CD14-positive monocyte (primary cell): Measurements from ENCODE around the gene CES2. TPM values are rescaled to one million over a fixed set of nuclear protein-coding genes. Genes with fewer than 3 reads are reported as not detected.
"Not testable (repeated sequence)": the region's sequence is repeated elsewhere in the genome, so short reads cannot be mapped to it uniquely, and the experiment has no call there.

ENCODE experiments used
- DNase-seq, 3 donors: peaks; one replicate each; pipeline ENCODE4 v3.0.0-alpha.2; 2011 to 2022
- H2AFZ ChIP-seq: 2 replicates; pipeline ENCODE4 v1.6.0; 2012; ENCODE audit warnings: mild to moderate bottlenecking, low read depth, low read length, inconsistent platforms; ENCODE audit not compliant: insufficient read depth, poor library complexity, severe bottlenecking
- H3K27ac ChIP-seq, 2 donors: 1 replicate in 1 of 2; 2 replicates in 1 of 2; pipeline ENCODE4 v1.5.1; 2012 to 2013; ENCODE audit warnings: low read length in 2 of 2, control low read depth in 1 of 2, inconsistent platforms in 1 of 2, low read depth in 1 of 2, mild to moderate bottlenecking in 1 of 2
- H3K27me3 ChIP-seq, 2 donors: one replicate each; pipeline versions ENCODE4 v1.6.0 to v1.6.1; 2011 to 2013; ENCODE audit warnings: low read length in 2 of 2; ENCODE audit not compliant: control insufficient read depth in 2 of 2, insufficient read depth in 2 of 2
- H3K36me3 ChIP-seq, 2 donors: replicated peaks in 1 of 2; 1 replicate in 1 of 2; 2 replicates in 1 of 2; pipeline versions ENCODE4 v1.5.1 to v1.6.1; 2012 to 2013; ENCODE audit warnings: low read length in 2 of 2, control low read depth in 1 of 2, inconsistent platforms in 1 of 2, mild to moderate bottlenecking in 1 of 2; ENCODE audit not compliant: insufficient read depth in 2 of 2, control insufficient read depth in 1 of 2
- H3K4me1 ChIP-seq, 2 donors: 1 replicate in 1 of 2; 2 replicates in 1 of 2; pipeline versions ENCODE4 v1.5.1 to v1.6.1; 2012 to 2013; ENCODE audit warnings: low read length in 2 of 2, control low read depth in 1 of 2, inconsistent platforms in 1 of 2, mild to moderate bottlenecking in 1 of 2, moderate library complexity in 1 of 2; ENCODE audit not compliant: insufficient read depth in 2 of 2, control insufficient read depth in 1 of 2
- H3K4me2 ChIP-seq: replicated peaks from 2 replicates; pipeline ENCODE3; 2012; ENCODE audit warnings: low read length, moderate library complexity, mild to moderate bottlenecking; ENCODE audit not compliant: poor library complexity, severe bottlenecking; ENCODE audit errors: extremely low read depth
- H3K4me3 ChIP-seq, 3 experiments: fragments of 200-600 bp in 1 of 3; sonication (generic) in 1 of 3; replicated peaks in 1 of 3; 1 replicate in 2 of 3; 2 replicates in 1 of 3; pipeline ENCODE4 v1.5.1; 2011 to 2013; ENCODE audit warnings: low read length in 3 of 3, mild to moderate bottlenecking in 3 of 3, control low read depth in 2 of 3, low read depth in 2 of 3, inconsistent platforms in 1 of 3, moderate library complexity in 1 of 3
- H3K79me2 ChIP-seq: 2 replicates; pipeline ENCODE4 v1.6.0; 2012; ENCODE audit warnings: mild to moderate bottlenecking, control low read depth, inconsistent platforms, low read length, moderate library complexity; ENCODE audit not compliant: insufficient read depth
- H3K9ac ChIP-seq: 2 replicates; pipeline ENCODE4 v1.6.0; 2017; ENCODE audit warnings: low read length, mild to moderate bottlenecking; ENCODE audit not compliant: insufficient read depth, poor library complexity, severe bottlenecking
- H3K9me3 ChIP-seq, 2 donors: replicated peaks in 1 of 2; 1 replicate in 1 of 2; 2 replicates in 1 of 2; pipeline versions ENCODE4 v1.5.1 to v1.6.1; 2012 to 2013; ENCODE audit warnings: low read length in 2 of 2, control low read depth in 1 of 2; ENCODE audit not compliant: control insufficient read depth in 1 of 2, insufficient read depth in 1 of 2
- H4K20me1 ChIP-seq: 2 replicates; pipeline ENCODE4 v1.6.0; 2012; ENCODE audit warnings: mild to moderate bottlenecking, low read length, control low read depth, moderate library complexity; ENCODE audit not compliant: insufficient read depth
- H3K27ac Mint-ChIP-seq, 7 donors: one replicate each; pipeline ENCODE4 v1.8.0; 2020; ENCODE audit warnings: mild to moderate bottlenecking in 7 of 7, mixed read lengths in 7 of 7, moderate library complexity in 6 of 7, inconsistent platforms in 2 of 7
- H3K27me3 Mint-ChIP-seq, 3 donors: one replicate each; pipeline ENCODE4 v1.8.0; 2021 to 2022; ENCODE audit warnings: low read depth in 3 of 3, mild to moderate bottlenecking in 3 of 3, mixed read lengths in 3 of 3, moderate library complexity in 3 of 3, inconsistent platforms in 1 of 3
- H3K36me3 Mint-ChIP-seq, 2 donors: one replicate each; pipeline ENCODE4 v1.8.0; 2020; ENCODE audit warnings: mixed read lengths in 2 of 2, inconsistent platforms in 1 of 2, mild to moderate bottlenecking in 1 of 2
- H3K4me1 Mint-ChIP-seq: one replicate; pipeline ENCODE4 v1.8.0; 2020; ENCODE audit warnings: mild to moderate bottlenecking, mixed read lengths
- H3K4me3 Mint-ChIP-seq, 2 donors: one replicate each; pipeline ENCODE4 v1.8.0; 2020; ENCODE audit warnings: mild to moderate bottlenecking in 2 of 2, mixed read lengths in 2 of 2, moderate library complexity in 1 of 2
- H3K9me3 Mint-ChIP-seq, 7 donors: one replicate each; pipeline ENCODE4 v1.8.0; 2020 to 2022; ENCODE audit warnings: mixed read lengths in 7 of 7, mild to moderate bottlenecking in 6 of 7, moderate library complexity in 6 of 7, inconsistent platforms in 2 of 7
- WGBS: methylation state at CpG from one replicate; pipeline ENCODE4 v1.1.5; 2013; ENCODE audit warnings: missing lambda C conversion rate; ENCODE audit not compliant: insufficient coverage; 5-methylcytosine and 5-hydroxymethylcytosine counted together
- intact Hi-C, 2 donors: fragments of 100-400 bp; cut with micrococcal nuclease; formaldehyde crosslinking; loops; one replicate each; pipeline versions ENCODE4 v1.15.0 to v1.15.1; 2023
- polyA plus RNA-seq, 3 donors: library from polyadenylated mRNA; depleted of rRNA in 1 of 3; unstranded in 2 of 3; stranded (reverse) in 1 of 3; fragments of 300-500 nt in 2 of 3; fragments of >200 nt in 1 of 3; fragmentation: Illumina TruSeq in 2 of 3; gene quantifications; 1 replicate in 2 of 3; 2 replicates in 1 of 3; pipeline ENCODE4 v1.2.3, GENCODE V29; 2012 to 2021
- TF ChIP-seq, protein P1 (sequence below): fragments of 200-600 bp; IDR thresholded peaks from one replicate; pipeline ENCODE4 v1.8.0; 2022; ENCODE audit warnings: antibody characterized with exemption, mild to moderate bottlenecking

The CES2 gene
- polyA plus RNA-seq, 3 donors: 14.0 to 29.0 (median 23.2) TPM

DNA sequence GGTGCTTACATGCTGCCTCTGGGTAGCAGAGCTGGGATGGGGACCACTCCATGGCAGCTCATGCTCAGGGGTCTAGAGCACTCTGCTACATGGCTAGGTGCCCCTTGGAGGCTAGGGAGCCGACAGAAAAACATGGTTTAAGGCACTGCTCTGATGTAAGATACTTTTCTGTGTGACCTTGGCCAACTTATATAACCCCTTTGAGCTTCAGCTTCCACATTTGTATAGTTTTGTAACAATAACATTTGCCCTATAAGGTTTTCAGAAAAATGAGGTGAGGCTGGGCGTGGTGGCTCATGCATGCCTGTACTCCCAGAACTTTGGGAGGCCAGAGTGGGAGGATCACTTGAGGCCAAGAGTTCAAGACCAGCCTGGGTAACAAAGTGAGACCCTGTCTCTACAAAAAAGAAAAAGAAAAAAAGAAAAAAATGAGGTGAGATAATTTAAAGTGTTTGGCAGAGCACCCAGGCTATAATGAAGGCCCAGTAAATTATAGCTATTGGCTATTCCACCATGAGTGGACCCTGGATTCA lies 56.3 kb downstream of the CES2 start:
- Histone ChIP-seq H2AFZ (no peak overlapping the region), H3K4me3 (no peak overlapping the region), H3K4me2 (no peak overlapping the region), H3K36me3 (no peaks in the 10 kb centered on the region), H4K20me1 (no peaks in the 10 kb centered on the region), H3K27ac (no peak overlapping the region), H3K9ac (no peak overlapping the region), H3K27me3 (no peaks in the 10 kb centered on the region), H3K9me3 (no peaks in the 10 kb centered on the region), H3K4me1 (no peaks in the 10 kb centered on the region), H3K79me2 (no peaks in the 10 kb centered on the region)
- intact Hi-C loops: no loop called here
- Mint-ChIP-seq H3K4me3 (no peak overlapping the region), H3K27me3 (peaks cover 3 to 11% (median 9%) of the 10 kb centered on the region in 3 donors), H3K27ac (no peak overlapping the region), H3K36me3 (no peaks in the 10 kb centered on the region), H3K4me1 (no peaks in the 10 kb centered on the region), H3K9me3 (no peaks in the 10 kb centered on the region)
- TF ChIP-seq, protein P1, sequence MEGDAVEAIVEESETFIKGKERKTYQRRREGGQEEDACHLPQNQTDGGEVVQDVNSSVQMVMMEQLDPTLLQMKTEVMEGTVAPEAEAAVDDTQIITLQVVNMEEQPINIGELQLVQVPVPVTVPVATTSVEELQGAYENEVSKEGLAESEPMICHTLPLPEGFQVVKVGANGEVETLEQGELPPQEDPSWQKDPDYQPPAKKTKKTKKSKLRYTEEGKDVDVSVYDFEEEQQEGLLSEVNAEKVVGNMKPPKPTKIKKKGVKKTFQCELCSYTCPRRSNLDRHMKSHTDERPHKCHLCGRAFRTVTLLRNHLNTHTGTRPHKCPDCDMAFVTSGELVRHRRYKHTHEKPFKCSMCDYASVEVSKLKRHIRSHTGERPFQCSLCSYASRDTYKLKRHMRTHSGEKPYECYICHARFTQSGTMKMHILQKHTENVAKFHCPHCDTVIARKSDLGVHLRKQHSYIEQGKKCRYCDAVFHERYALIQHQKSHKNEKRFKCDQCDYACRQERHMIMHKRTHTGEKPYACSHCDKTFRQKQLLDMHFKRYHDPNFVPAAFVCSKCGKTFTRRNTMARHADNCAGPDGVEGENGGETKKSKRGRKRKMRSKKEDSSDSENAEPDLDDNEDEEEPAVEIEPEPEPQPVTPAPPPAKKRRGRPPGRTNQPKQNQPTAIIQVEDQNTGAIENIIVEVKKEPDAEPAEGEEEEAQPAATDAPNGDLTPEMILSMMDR: no peak
- WGBS: 100% methylated on average over 1 of the region's 2 CpGs
- DNase-seq: no peak

DNA sequence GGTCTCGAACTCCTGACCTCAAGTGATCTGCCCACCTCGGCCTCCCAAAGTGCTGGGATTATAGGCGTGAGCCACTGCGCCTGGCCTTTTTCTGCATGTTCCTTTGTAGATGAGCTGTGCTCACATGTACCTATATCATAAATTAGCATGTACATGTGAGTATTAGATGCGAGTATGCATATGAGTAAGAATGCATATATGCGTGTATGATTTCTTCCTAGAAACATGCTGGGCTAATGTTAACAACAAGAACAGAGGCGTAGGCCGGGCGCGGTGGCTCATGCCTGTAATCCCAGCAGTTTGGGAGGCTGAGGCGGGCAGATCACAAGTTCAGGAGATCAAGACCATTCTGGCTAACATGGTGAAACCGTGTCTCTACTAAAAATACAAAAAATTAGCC lies 58.2 kb downstream of the CES2 start:
- H3K36me3 Mint-ChIP-seq, H3K4me2 ChIP-seq, H3K27me3 ChIP-seq, H3K27ac ChIP-seq, H3K9ac ChIP-seq, H3K36me3 ChIP-seq, H4K20me1 ChIP-seq, H3K4me1 Mint-ChIP-seq, H3K79me2 ChIP-seq, H3K9me3 ChIP-seq, H3K27ac Mint-ChIP-seq, H3K9me3 Mint-ChIP-seq, DNase-seq, H3K4me3 Mint-ChIP-seq, intact Hi-C loops, H3K4me3 ChIP-seq, H3K4me1 ChIP-seq, H2AFZ ChIP-seq: not testable (repeated sequence)
- H3K27me3 Mint-ChIP-seq: peaks cover 3 to 13% (median 7%) of the 10 kb centered on the region in 3 donors
- WGBS: 98% methylated on average over 6 of the region's 12 CpGs

Other genes starting within 250 kb of the CES2 start
- 10 to 100 TPM in 1 of 3 donors, under 1 TPM in 2; 0.41 to 21.2 (median 0.45) TPM for gene CMTM4, start 238.8 kb upstream of the CES2 start, polyA plus RNA-seq
- 100 to 1,000 TPM in 1 of 3 donors, 10 to 100 TPM in 2; 14.9 to 125 (median 23.9) TPM for gene DYNC1LI2, start 183.9 kb upstream of the CES2 start, polyA plus RNA-seq
- not detected for gene TERB1, start 133.9 kb upstream of the CES2 start, polyA plus RNA-seq
- 10 to 100 TPM; 10.8 to 18.6 (median 16.8) TPM for gene NAE1, start 104.5 kb upstream of the CES2 start, polyA plus RNA-seq
- not detected for gene CA7, start 91.1 kb upstream of the CES2 start, polyA plus RNA-seq
- gene PDP2, start 55.0 kb upstream of the CES2 start, polyA plus RNA-seq: 1 to 10 TPM in 1 of 3 donors, not detected in 2; 1.1 TPM
- gene CDH16, start 16.6 kb upstream of the CES2 start, polyA plus RNA-seq: not detected
- gene RRAD, start 10.0 kb upstream of the CES2 start, polyA plus RNA-seq: 1 to 10 TPM in 1 of 3 donors, under 1 TPM in 2; 0.42 to 1.9 (median 0.55) TPM
- 100 to 1,000 TPM; 121 to 140 (median 132) TPM for gene CIAO2B, start 1.1 kb upstream of the CES2 start, polyA plus RNA-seq
- gene CES3, start 25.8 kb downstream of the CES2 start, polyA plus RNA-seq: under 1 TPM in 1 of 3 donors, not detected in 2; 0.48 TPM
- gene CES4A, start 53.1 kb downstream of the CES2 start, polyA plus RNA-seq: 10 to 100 TPM in 1 of 3 donors, 1 to 10 TPM in 2; 3.3 to 47.6 (median 4.1) TPM
- 10 to 100 TPM; 28.3 to 45.4 (median 29.5) TPM for gene CBFB, start 93.6 kb downstream of the CES2 start, polyA plus RNA-seq
- 10 to 100 TPM; 18.8 to 68.2 (median 26.5) TPM for gene PHAF1, start 174.4 kb downstream of the CES2 start, polyA plus RNA-seq
- gene B3GNT9, start 215.5 kb downstream of the CES2 start, polyA plus RNA-seq: under 1 TPM; 0.10 to 0.67 (median 0.20) TPM
- gene TRADD, start 224.4 kb downstream of the CES2 start, polyA plus RNA-seq: 10 to 100 TPM; 26.0 to 46.2 (median 35.8) TPM
- gene FBXL8, start 224.4 kb downstream of the CES2 start, polyA plus RNA-seq: 10 to 100 TPM in 1 of 3 donors, 1 to 10 TPM in 2; 3.2 to 27.7 (median 5.2) TPM
- 10 to 100 TPM in 1 of 3 donors, not detected in 2; 53.4 TPM for gene HSF4, start 229.2 kb downstream of the CES2 start, polyA plus RNA-seq
- 10 to 100 TPM in 1 of 3 donors, 1 to 10 TPM in 2; 2.7 to 17.0 (median 3.8) TPM for gene NOL3, start 235.0 kb downstream of the CES2 start, polyA plus RNA-seq
- 10 to 100 TPM in 1 of 3 donors, under 1 TPM in 2; 0.58 to 43.3 (median 0.99) TPM for gene MATCAP1, start 248.4 kb downstream of the CES2 start, polyA plus RNA-seq